Activated CD8-positive, alpha-beta T cell treated with anti-CD3 and anti-CD28 coated beads for 36 hours (primary cell): ENCODE measurements around the gene SCAF1. TPM values are rescaled to one million over a fixed set of nuclear protein-coding genes. Genes with fewer than 3 reads are reported as not detected.
"Not testable (repeated sequence)": the region's sequence is repeated elsewhere in the genome, so short reads cannot be mapped to it uniquely, and the experiment has no call there.

Experiments
- ATAC-seq: fragments of 200-7000 bp; cut with Tn5 transposase; one replicate; pipeline ENCODE4 v1.10.0; 2021; ENCODE audit warnings: mild to moderate bottlenecking, moderate library complexity
- CTCF ChIA-PET: fragments of 350-600 bp; sonication (Branson Sonifier 250); formaldehyde crosslinking; loops from one replicate; lab custom pipeline; 2021; ENCODE audit warnings: antibody characterized with exemption; lab: Charles Lee
- POLR2A ChIA-PET: fragments of 350-600 bp; sonication (Branson Sonifier 250); formaldehyde crosslinking; loops from one replicate; lab custom pipeline; 2021; ENCODE audit warnings: antibody characterized with exemption; lab: Charles Lee
- DNase-seq: peaks from one replicate; pipeline ENCODE4 v3.0.0-alpha.2; 2020
- H3K27ac Mint-ChIP-seq: one replicate; pipeline ENCODE4 v1.8.0; 2021; ENCODE audit warnings: mild to moderate bottlenecking, mixed read lengths
- H3K27me3 Mint-ChIP-seq: one replicate; pipeline ENCODE4 v1.8.0; 2021; ENCODE audit warnings: mixed read lengths
- H3K36me3 Mint-ChIP-seq: one replicate; pipeline ENCODE4 v1.8.0; 2021; ENCODE audit warnings: low read depth, mixed read lengths
- H3K4me1 Mint-ChIP-seq: one replicate; pipeline ENCODE4 v1.8.0; 2021; ENCODE audit warnings: low read depth, mixed read lengths
- H3K4me3 Mint-ChIP-seq: one replicate; pipeline ENCODE4 v1.8.0; 2021; ENCODE audit warnings: mild to moderate bottlenecking, moderate library complexity, mixed read lengths
- H3K9me3 Mint-ChIP-seq: one replicate; pipeline ENCODE4 v1.8.0; 2021; ENCODE audit warnings: mixed read lengths
- CTCF ChIP-seq: fragments of 200-600 bp; IDR thresholded peaks from one replicate; pipeline ENCODE4 v1.8.0; 2022; ENCODE audit warnings: antibody characterized with exemption, mild to moderate bottlenecking
- intact Hi-C: fragments of 100-400 bp; cut with micrococcal nuclease; formaldehyde crosslinking; loops from one replicate; pipeline ENCODE4 v1.10.0; 2022
- total RNA-seq, 2 experiments: library from RNA; stranded (reverse); gene quantifications; one replicate each; pipeline ENCODE4 v1.2.3, GENCODE V29; 2021

SCAF1 gene
- total RNA-seq, 2 experiments from 2014 or later, result 54.5 to 57.2 TPM

GRCh38 chr19:49615861-49616260 lies 26.1 kb upstream of the SCAF1 start:
- Mint-ChIP-seq H3K36me3 (peaks cover 38% of the 10 kb centered on the region), H3K4me1 (peaks cover 22% of the 10 kb centered on the region), H3K4me3 (no peak overlapping the region), H3K9me3 (no peaks in the 10 kb centered on the region), H3K27me3 (no peaks in the 10 kb centered on the region), H3K27ac (no peak overlapping the region)
- no peak for ATAC-seq
- DNase-seq, result no peak
- intact Hi-C loops, result no loop called here
- CTCF ChIA-PET, result no interaction called here
- TF ChIP-seq CTCF, result no peak
- POLR2A ChIA-PET, result interaction anchor here (0.6 to 2.1 kb wide), 5 partner anchors 13 to 60 kb away, joined by 3 to 7 read pairs (median 3); partner anchors contain the start of gene PRR12

- CTCF ChIA-PET, result interaction anchor here (0.7 to 1.0 kb wide), 2 partner anchors 55 to 64 kb away, joined by 3 to 4 read pairs; no protein-coding TSS in a partner anchor
Measured at GRCh38 chr19:49616532-49616931, 25.5 kb upstream of the SCAF1 start.

GRCh38 chr19:49616945-49617344 lies 25.1 kb upstream of the SCAF1 start:
- H3K27ac Mint-ChIP-seq, result no peak overlapping the region

More at GRCh38 chr19:49616532-49616931, 25.5 kb upstream of the SCAF1 start:
- Mint-ChIP-seq H3K4me1 (peaks cover 22% of the 10 kb centered on the region), H3K9me3 (no peaks in the 10 kb centered on the region), H3K4me3 (no peak overlapping the region), H3K27me3 (no peaks in the 10 kb centered on the region), H3K27ac (no peak overlapping the region), H3K36me3 (peaks cover 38% of the 10 kb centered on the region)
- intact Hi-C loops, result no loop called here
- DNase-seq (no peak), ATAC-seq (no peak)
- POLR2A ChIA-PET, result interaction anchor here (0.6 to 2.1 kb wide), 4 partner anchors 21 to 73 kb away, joined by 3 to 7 read pairs (median 3); partner anchors contain the start of genes ADM5 and PRR12
- TF ChIP-seq CTCF, result no peak

GRCh38 chr19:49617860-49618259 lies 24.1 kb upstream of the SCAF1 start:
- ATAC-seq, intact Hi-C loops, H3K4me3 Mint-ChIP-seq, H3K27me3 Mint-ChIP-seq, DNase-seq, H3K27ac Mint-ChIP-seq, H3K9me3 Mint-ChIP-seq: not testable (repeated sequence)
- peaks cover 37% of the 10 kb centered on the region for H3K36me3 Mint-ChIP-seq
- CTCF ChIA-PET, result interaction anchor here (1.3 kb wide), 1 partner anchor 60 kb away, joined by 3 read pairs; no protein-coding TSS in a partner anchor
- POLR2A ChIA-PET, result interaction anchor here (0.7 to 2.1 kb wide), 4 partner anchors 28 to 187 kb away, joined by 3 to 7 read pairs (median 4); partner anchors contain the start of gene NOSIP
- H3K4me1 Mint-ChIP-seq, result peaks cover 17% of the 10 kb centered on the region

More at GRCh38 chr19:49616945-49617344, 25.1 kb upstream of the SCAF1 start:
- Mint-ChIP-seq H3K27me3 (no peaks in the 10 kb centered on the region), H3K4me3 (no peak overlapping the region), H3K9me3 (no peaks in the 10 kb centered on the region), H3K4me1 (peaks cover 22% of the 10 kb centered on the region), H3K36me3 (peaks cover 38% of the 10 kb centered on the region)
- POLR2A ChIA-PET, result interaction anchor here (0.9 to 2.1 kb wide), 3 partner anchors 22 to 73 kb away, joined by 3 to 7 read pairs (median 3); partner anchors contain the start of gene ADM5
- DNase-seq (no peak), ATAC-seq (no peak)
- no peak for TF ChIP-seq CTCF
- CTCF ChIA-PET, result interaction anchor here (0.7 to 1.3 kb wide), 3 partner anchors 55 to 64 kb away, joined by 3 to 4 read pairs (median 3); no protein-coding TSS in a partner anchor
- intact Hi-C loops, result no loop called here

- DNase-seq (no peak), ATAC-seq (no peak)
- no peak for TF ChIP-seq CTCF
- ChIA-PET CTCF (interaction anchor here (0.6 kb wide), 1 partner anchor 13 kb away, joined by 3 read pairs; no protein-coding TSS in a partner anchor), POLR2A (interaction anchor here (0.9 to 1.3 kb wide), 3 partner anchors 8 to 35 kb away, joined by 3 to 4 read pairs (median 3); partner anchors contain the start of gene PRR12)
- Mint-ChIP-seq H3K27ac (no peak overlapping the region), H3K4me3 (no peak overlapping the region), H3K9me3 (no peaks in the 10 kb centered on the region), H3K27me3 (no peaks in the 10 kb centered on the region), H3K4me1 (no peaks in the 10 kb centered on the region), H3K36me3 (peaks cover 14% of the 10 kb centered on the region)
- intact Hi-C loops, result no loop called here
Measured at GRCh38 chr19:49624967-49625910, 16.8 kb upstream of the SCAF1 start.
